Tibial nerve (tissue), 4 donors: ENCODE measurements around the gene SUGCT. TPM values are rescaled to one million over a fixed set of nuclear protein-coding genes. Genes with fewer than 3 reads are reported as not detected.
"Not testable (repeated sequence)": the region's sequence is repeated elsewhere in the genome, so short reads cannot be mapped to it uniquely, and the experiment has no call there.

Source experiments
- DNase-seq, 2 donors: peaks; one replicate each; pipeline ENCODE4 v3.0.0-alpha.2; 2019; ENCODE audit warnings: low spot score in 2 of 2
- H3K27ac ChIP-seq, 4 donors: fragments of 200-600 bp; sonication (generic) in 3 of 4; one replicate each; pipeline ENCODE4 v1.5.1; 2017 to 2019; ENCODE audit warnings: mild to moderate bottlenecking in 1 of 4
- H3K27me3 ChIP-seq, 2 donors: fragments of 200-600 bp; sonication (generic) in 1 of 2; one replicate each; pipeline versions ENCODE4 v1.5.1 to v1.6.0; 2017 to 2019
- H3K36me3 ChIP-seq, 3 donors: fragments of 200-600 bp; sonication (generic); one replicate each; pipeline ENCODE4 v1.5.1; 2018 to 2019
- H3K4me1 ChIP-seq, 4 donors: fragments of 200-600 bp; sonication (generic) in 3 of 4; one replicate each; pipeline ENCODE4 v1.5.1; 2017 to 2019
- H3K4me3 ChIP-seq, 4 donors: fragments of 200-600 bp; sonication (generic) in 3 of 4; one replicate each; pipeline ENCODE4 v1.5.1; 2017 to 2019; ENCODE audit warnings: mild to moderate bottlenecking in 1 of 4, moderate library complexity in 1 of 4
- H3K9me3 ChIP-seq, 4 donors: fragments of 200-600 bp; sonication (generic) in 3 of 4; one replicate each; pipeline ENCODE4 v1.5.1; 2017 to 2019
- CTCF ChIP-seq, 5 experiments: fragments of 200-600 bp in 3 of 5; fragments of 450-650 bp in 2 of 5; sonication (generic) in 3 of 5; IDR thresholded peaks; one replicate each; pipeline ENCODE4 v1.5.1; 2016 to 2019; ENCODE audit warnings: antibody characterized with exemption in 5 of 5, mild to moderate bottlenecking in 3 of 5, moderate library complexity in 2 of 5
- EP300 ChIP-seq, 2 donors: sonication (generic); formaldehyde crosslinking; IDR thresholded peaks; one replicate each; pipeline ENCODE4 v1.6.1; 2017; ENCODE audit warnings: antibody characterized with exemption in 2 of 2, mild to moderate bottlenecking in 1 of 2
- POLR2A ChIP-seq, 2 donors: fragments of 450-650 bp; IDR thresholded peaks; one replicate each; pipeline ENCODE4 v1.6.1; 2017; ENCODE audit warnings: antibody characterized with exemption in 2 of 2, mild to moderate bottlenecking in 2 of 2, moderate library complexity in 2 of 2
- WGBS, 2 donors: methylation state at CpG; one replicate each; pipeline ENCODE4 v1.1.5; 2018; 5-methylcytosine and 5-hydroxymethylcytosine counted together
- total RNA-seq, 4 donors: library from RNA; depleted of rRNA; stranded (reverse); fragments of >200 nt; gene quantifications; one replicate each; pipeline ENCODE4 v1.1.0, GENCODE V29; 2016

Gene SUGCT
- total RNA-seq, 4 donors from 2014 or later, result 2.7 to 20.8 (median 6.2) TPM

- Histone ChIP-seq H3K4me3 (no peak overlapping the region), H3K9me3 (no peaks in the 10 kb centered on the region), H3K4me1 (no peaks in the 10 kb centered on the region), H3K36me3 (no peaks in the 10 kb centered on the region), H3K27ac (no peak overlapping the region), H3K27me3 (no peaks in the 10 kb centered on the region)
- 82 to 98% methylated on average over 2 of the region's 2 CpGs for WGBS, 2 donors
- TF ChIP-seq EP300 (IDR thresholded peaks at IDR 0.05) (no peak), CTCF (IDR thresholded peaks at IDR 0.05) (no peak), POLR2A (IDR thresholded peaks at IDR 0.05) (no peak)
- DNase-seq, result no peak
These were observed 27.7 kb downstream of the SUGCT start for GRCh38 chr7:40162516-40162915.

GRCh38 chr7:40165216-40165615 is 30.4 kb downstream of the SUGCT start:
- no peak for TF ChIP-seq POLR2A (IDR thresholded peaks at IDR 0.05)
- no peak for TF ChIP-seq EP300 (IDR thresholded peaks at IDR 0.05)
- no peak for TF ChIP-seq CTCF (IDR thresholded peaks at IDR 0.05)
- H3K9me3 ChIP-seq, result no peaks in the 10 kb centered on the region
- WGBS, 2 donors, result 36 to 42% methylated on average over 1 of the region's 1 CpG
- no peaks in the 10 kb centered on the region for H3K36me3 ChIP-seq
- no peak for DNase-seq
- no peak overlapping the region for H3K27ac ChIP-seq
- H3K4me1 ChIP-seq, result no peaks in the 10 kb centered on the region
- H3K4me3 ChIP-seq, result no peak overlapping the region
- no peaks in the 10 kb centered on the region for H3K27me3 ChIP-seq

DNA sequence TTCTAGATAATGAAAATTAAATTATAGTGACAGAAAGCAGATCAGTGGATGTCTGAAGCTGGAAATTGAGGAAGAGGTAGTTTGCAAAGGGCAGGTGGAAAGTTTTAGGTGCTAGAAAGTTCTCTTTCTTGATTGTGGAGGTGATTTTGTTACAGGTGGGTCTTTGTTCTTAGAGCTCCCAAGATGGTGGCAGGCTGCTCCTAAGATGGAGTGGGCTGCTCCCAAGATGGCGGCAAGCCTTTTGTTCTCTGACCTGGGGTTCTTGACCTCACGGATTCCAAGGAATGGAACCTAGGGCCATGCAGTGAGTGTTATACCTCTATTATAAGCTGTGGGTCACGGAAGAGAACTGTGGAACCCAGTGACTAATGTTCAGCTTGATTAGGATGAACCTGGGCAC is 32.5 kb downstream of the SUGCT start:
- no peak overlapping the region for H3K4me3 ChIP-seq
- H3K9me3 ChIP-seq, result no peaks in the 10 kb centered on the region
- H3K4me1 ChIP-seq, result no peaks in the 10 kb centered on the region
- DNase-seq, result no peak
- WGBS, 2 donors, result 93 to 94% methylated on average over 3 of the region's 3 CpGs
- H3K27ac ChIP-seq, result no peak overlapping the region
- H3K27me3 ChIP-seq, result no peaks in the 10 kb centered on the region
- no peaks in the 10 kb centered on the region for H3K36me3 ChIP-seq
- TF ChIP-seq CTCF (IDR thresholded peaks at IDR 0.05) (no peak), POLR2A (IDR thresholded peaks at IDR 0.05) (no peak), EP300 (IDR thresholded peaks at IDR 0.05) (no peak)

- not testable (repeated sequence) for H3K4me1 ChIP-seq, H3K9me3 ChIP-seq, H3K36me3 ChIP-seq, DNase-seq, H3K27me3 ChIP-seq, H3K4me3 ChIP-seq, H3K27ac ChIP-seq
- WGBS, 2 donors, result 84 to 100% methylated on average over 3 of the region's 3 CpGs
These were observed 33.5 kb downstream of the SUGCT start for GRCh38 chr7:40168266-40168665.

DNA sequence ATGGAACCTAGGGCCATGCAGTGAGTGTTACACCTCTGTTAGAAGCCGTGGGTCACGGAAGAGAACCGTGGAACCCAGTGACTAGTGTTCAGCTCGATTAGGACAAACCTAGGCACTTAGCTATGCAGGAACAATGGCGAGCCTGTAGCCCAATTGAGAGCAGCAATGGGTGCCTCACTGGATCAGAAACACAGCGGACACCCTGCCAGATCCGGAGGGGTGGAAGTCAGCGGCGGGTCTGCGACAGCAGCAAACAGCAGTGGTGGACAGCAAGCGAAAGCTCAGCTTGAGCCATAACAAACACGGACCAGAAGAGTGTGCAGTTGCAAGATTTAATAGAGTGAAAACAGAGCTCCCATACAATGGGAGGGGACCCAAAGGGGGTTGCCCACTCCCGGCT is 38.3 kb downstream of the SUGCT start:
- not testable (repeated sequence) for H3K4me1 ChIP-seq, DNase-seq
- WGBS, 2 donors, result 88 to 92% methylated on average over 13 of the region's 13 CpGs

DNA sequence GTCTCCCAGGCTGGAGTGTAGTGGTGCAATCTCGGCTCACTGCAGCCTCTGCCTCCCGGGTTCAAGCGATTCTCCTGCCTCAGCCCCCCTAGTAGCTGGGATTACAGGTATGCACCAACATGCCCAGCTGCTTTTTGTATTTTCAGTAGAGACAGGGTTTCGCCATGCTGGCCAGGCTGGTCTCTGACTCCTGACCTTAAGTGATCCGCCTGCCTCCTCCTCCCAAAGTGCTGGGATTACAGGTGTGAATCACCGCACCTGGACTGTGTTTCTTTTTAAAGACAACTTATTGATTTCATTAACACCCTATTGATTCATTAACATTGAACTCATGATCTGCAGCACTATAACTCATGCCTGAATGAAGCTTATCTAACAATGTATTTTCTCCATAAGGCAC is 40.5 kb downstream of the SUGCT start:
- 94 to 96% methylated on average over 6 of the region's 6 CpGs for WGBS, 2 donors
- not testable (repeated sequence) for H3K4me1 ChIP-seq, H3K27ac ChIP-seq, H3K9me3 ChIP-seq, DNase-seq, H3K27me3 ChIP-seq, H3K4me3 ChIP-seq, H3K36me3 ChIP-seq

More for the DNA sequence above, 38.3 kb downstream of the SUGCT start:
- not testable (repeated sequence) for H3K9me3 ChIP-seq, H3K36me3 ChIP-seq, H3K27ac ChIP-seq, H3K4me3 ChIP-seq, H3K27me3 ChIP-seq

DNA sequence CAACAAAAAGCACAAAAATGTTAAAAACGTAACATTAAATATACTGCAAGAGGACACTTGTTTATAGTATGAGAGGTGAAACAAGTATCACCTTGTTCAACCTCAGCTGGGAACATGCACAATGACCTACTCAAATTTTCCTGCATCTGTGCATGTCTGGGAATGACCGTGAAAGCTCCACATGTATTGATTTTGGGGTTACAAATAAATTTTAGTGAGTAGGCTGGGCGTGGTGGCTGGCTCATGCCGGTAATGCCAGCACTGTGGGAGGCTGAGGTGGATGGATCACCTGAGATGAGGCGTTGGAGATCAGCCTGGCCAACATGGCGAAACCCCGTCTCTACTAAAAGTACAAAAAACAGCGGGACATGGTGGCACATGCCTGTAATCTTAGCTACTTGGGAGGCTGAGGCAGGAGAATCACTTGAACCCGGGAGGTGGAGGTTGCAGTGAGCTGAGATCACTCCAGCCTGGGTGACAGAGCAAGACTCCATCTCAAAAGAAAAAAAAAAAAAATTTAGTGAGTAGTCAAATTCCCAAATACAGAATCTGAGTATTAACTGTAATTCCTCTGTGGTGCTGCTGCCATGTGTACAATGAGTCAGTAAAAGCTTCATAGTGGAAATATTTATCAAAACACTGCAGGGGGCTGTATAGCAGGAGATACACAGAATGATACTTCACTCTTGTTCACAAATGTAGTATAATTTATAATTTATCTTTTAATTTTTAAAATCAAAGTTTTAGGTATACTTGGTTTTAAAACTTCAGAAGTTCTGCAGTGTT is 41.1 kb downstream of the SUGCT start:
- Histone ChIP-seq H3K4me3 (no peak overlapping the region), H3K4me1 (no peaks in the 10 kb centered on the region), H3K36me3 (no peaks in the 10 kb centered on the region), H3K27ac (no peak overlapping the region), H3K27me3 (no peaks in the 10 kb centered on the region), H3K9me3 (no peaks in the 10 kb centered on the region)
- 90 to 91% methylated on average over 9 of the region's 9 CpGs for WGBS, 2 donors
- TF ChIP-seq CTCF (IDR thresholded peaks at IDR 0.05) (no peak), POLR2A (IDR thresholded peaks at IDR 0.05) (no peak), EP300 (IDR thresholded peaks at IDR 0.05) (no peak)
- no peak for DNase-seq
